Measurements from ENCODE around the gene TRAPPC12.

TRAPPC12 gene

GRCh38 chr2:3341336-3341735, 38.2 kb upstream of the TRAPPC12 start:
- no peak overlapping the region for H3K4me3 ChIP-seq (ENCODE audit: control insufficient read depth, low read depth, low read length)
- TF ChIP-seq CTCF (conservative IDR thresholded peaks at IDR 0.05; ENCODE audit: control insufficient read depth, insufficient read depth, low read depth, low read length) = no peak
- DNase-seq (ENCODE audit: low read depth) = no peak

GRCh38 chr2:3342324-3342723, 37.2 kb upstream of the TRAPPC12 start:
- H3K4me3 ChIP-seq (ENCODE audit: control insufficient read depth, low read depth, low read length) = no peak overlapping the region
- TF ChIP-seq CTCF (conservative IDR thresholded peaks at IDR 0.05; ENCODE audit: control insufficient read depth, insufficient read depth, low read depth, low read length) = no peak
- DNase-seq (ENCODE audit: low read depth) = no peak

GRCh38 chr2:3343012-3343411, 36.5 kb upstream of the TRAPPC12 start:
- H3K4me3 ChIP-seq (ENCODE audit: control insufficient read depth, low read depth, low read length) = no peak overlapping the region
- TF ChIP-seq CTCF (conservative IDR thresholded peaks at IDR 0.05; ENCODE audit: control insufficient read depth, insufficient read depth, low read depth, low read length) = no peak
- DNase-seq (ENCODE audit: low read depth) = no peak

- no peak overlapping the region for H3K4me3 ChIP-seq (ENCODE audit: control insufficient read depth, low read depth, low read length)
- DNase-seq (ENCODE audit: low read depth) = no peak
- no peak for TF ChIP-seq CTCF (conservative IDR thresholded peaks at IDR 0.05; ENCODE audit: control insufficient read depth, insufficient read depth, low read depth, low read length)
Measured at GRCh38 chr2:3344897-3345296, 34.6 kb upstream of the TRAPPC12 start.

- DNase-seq (ENCODE audit: low read depth) = no peak
- H3K4me3 ChIP-seq (ENCODE audit: control insufficient read depth, low read depth, low read length) = no peak overlapping the region
- no peak for TF ChIP-seq CTCF (conservative IDR thresholded peaks at IDR 0.05; ENCODE audit: control insufficient read depth, insufficient read depth, low read depth, low read length)
Measured at GRCh38 chr2:3345621-3346020, 33.9 kb upstream of the TRAPPC12 start.

GRCh38 chr2:3348767-3349166, 30.7 kb upstream of the TRAPPC12 start:
- no peak overlapping the region for H3K4me3 ChIP-seq (ENCODE audit: control insufficient read depth, low read depth, low read length)
- DNase-seq (ENCODE audit: low read depth) = no peak
- no peak for TF ChIP-seq CTCF (conservative IDR thresholded peaks at IDR 0.05; ENCODE audit: control insufficient read depth, insufficient read depth, low read depth, low read length)

- peak; percentile 49 for DNase-seq (ENCODE audit: low read depth)
- TF ChIP-seq CTCF (conservative IDR thresholded peaks at IDR 0.05; ENCODE audit: control insufficient read depth, insufficient read depth, low read depth, low read length) = no peak
- H3K4me3 ChIP-seq (ENCODE audit: control insufficient read depth, low read depth, low read length) = no peak overlapping the region
Measured at GRCh38 chr2:3349211-3349693, 30.2 kb upstream of the TRAPPC12 start.

Data from fibroblast of mammary gland (primary cell).